ENCODE results near the gene DNAJC12.
"Not testable (repeated sequence)": the region's sequence is repeated elsewhere in the genome, so short reads cannot be mapped to it uniquely, and the experiment has no call there.

Gene DNAJC12

GRCh38 chr10:67841737-67842136 lies 3.7 kb upstream of the DNAJC12 start:
- TF ChIP-seq, protein P1, sequence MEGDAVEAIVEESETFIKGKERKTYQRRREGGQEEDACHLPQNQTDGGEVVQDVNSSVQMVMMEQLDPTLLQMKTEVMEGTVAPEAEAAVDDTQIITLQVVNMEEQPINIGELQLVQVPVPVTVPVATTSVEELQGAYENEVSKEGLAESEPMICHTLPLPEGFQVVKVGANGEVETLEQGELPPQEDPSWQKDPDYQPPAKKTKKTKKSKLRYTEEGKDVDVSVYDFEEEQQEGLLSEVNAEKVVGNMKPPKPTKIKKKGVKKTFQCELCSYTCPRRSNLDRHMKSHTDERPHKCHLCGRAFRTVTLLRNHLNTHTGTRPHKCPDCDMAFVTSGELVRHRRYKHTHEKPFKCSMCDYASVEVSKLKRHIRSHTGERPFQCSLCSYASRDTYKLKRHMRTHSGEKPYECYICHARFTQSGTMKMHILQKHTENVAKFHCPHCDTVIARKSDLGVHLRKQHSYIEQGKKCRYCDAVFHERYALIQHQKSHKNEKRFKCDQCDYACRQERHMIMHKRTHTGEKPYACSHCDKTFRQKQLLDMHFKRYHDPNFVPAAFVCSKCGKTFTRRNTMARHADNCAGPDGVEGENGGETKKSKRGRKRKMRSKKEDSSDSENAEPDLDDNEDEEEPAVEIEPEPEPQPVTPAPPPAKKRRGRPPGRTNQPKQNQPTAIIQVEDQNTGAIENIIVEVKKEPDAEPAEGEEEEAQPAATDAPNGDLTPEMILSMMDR (IDR thresholded peaks at IDR 0.05; ENCODE audit: control insufficient read depth, insufficient read depth, low read depth, low read length, missing control alignments): no peak
- DNase-seq (ENCODE audit: low read depth): no peak
- H3K4me3 ChIP-seq (ENCODE audit: control insufficient read depth, low read depth, low read length): no peak overlapping the region

- DNase-seq (ENCODE audit: low read depth): no peak
- no peak overlapping the region for H3K4me3 ChIP-seq (ENCODE audit: control insufficient read depth, low read depth, low read length)
- TF ChIP-seq, protein P1 (IDR thresholded peaks at IDR 0.05; ENCODE audit: control insufficient read depth, insufficient read depth, low read depth, low read length, missing control alignments): no peak
These were observed 2.0 kb upstream of the DNAJC12 start for GRCh38 chr10:67839951-67840350.

DNA sequence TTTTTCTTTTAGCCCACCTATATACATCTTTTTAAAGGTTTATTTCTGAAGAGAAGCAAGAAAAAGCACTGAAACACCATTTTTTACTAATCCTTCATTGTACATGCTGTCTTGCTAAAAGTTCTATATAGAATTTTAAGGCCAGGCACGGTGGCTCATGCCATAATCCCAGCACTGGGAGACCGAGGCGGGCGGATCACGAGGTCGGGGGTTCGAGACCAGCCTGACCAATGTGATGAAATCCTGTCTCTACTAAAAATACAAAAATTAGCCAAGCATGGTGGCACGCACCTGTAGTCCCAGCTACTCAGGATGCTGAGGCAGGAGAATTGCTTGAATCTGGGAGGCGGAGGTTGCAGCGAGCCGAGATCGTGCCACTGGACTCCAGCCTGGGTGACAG lies 1.5 kb upstream of the DNAJC12 start:
- not testable (repeated sequence) for H3K4me3 ChIP-seq (ENCODE audit: control insufficient read depth, low read depth, low read length); DNase-seq (ENCODE audit: low read depth)

DNA sequence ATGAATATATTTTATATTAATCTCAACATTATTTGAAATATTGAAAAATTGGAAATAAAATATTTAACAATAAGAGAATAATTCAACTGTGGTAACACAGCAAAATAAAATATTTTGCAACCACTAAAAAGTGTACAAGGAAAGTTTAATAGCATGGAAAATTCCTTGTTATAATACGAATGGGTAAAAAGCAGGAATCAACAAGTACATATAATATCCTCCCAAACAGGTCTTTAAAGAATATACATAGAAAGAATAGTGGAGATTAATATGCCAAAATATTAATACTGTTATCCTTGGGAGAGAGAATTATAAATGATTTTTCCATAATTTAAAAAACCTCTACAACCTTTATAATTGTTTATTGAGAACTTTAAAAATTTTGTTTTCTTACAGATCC lies 1.0 kb downstream of the DNAJC12 start:
- H3K4me3 ChIP-seq (ENCODE audit: control insufficient read depth, low read depth, low read length): no peak overlapping the region
- TF ChIP-seq, protein P1 (IDR thresholded peaks at IDR 0.05; ENCODE audit: control insufficient read depth, insufficient read depth, low read depth, low read length, missing control alignments): no peak
- no peak for DNase-seq (ENCODE audit: low read depth)

- H3K4me3 ChIP-seq (ENCODE audit: control insufficient read depth, low read depth, low read length): no peak overlapping the region
- TF ChIP-seq, protein P1 (IDR thresholded peaks at IDR 0.05; ENCODE audit: control insufficient read depth, insufficient read depth, low read depth, low read length, missing control alignments): no peak
- DNase-seq (ENCODE audit: low read depth): no peak
These were observed 1.5 kb downstream of the DNAJC12 start for GRCh38 chr10:67836488-67836887.

DNA sequence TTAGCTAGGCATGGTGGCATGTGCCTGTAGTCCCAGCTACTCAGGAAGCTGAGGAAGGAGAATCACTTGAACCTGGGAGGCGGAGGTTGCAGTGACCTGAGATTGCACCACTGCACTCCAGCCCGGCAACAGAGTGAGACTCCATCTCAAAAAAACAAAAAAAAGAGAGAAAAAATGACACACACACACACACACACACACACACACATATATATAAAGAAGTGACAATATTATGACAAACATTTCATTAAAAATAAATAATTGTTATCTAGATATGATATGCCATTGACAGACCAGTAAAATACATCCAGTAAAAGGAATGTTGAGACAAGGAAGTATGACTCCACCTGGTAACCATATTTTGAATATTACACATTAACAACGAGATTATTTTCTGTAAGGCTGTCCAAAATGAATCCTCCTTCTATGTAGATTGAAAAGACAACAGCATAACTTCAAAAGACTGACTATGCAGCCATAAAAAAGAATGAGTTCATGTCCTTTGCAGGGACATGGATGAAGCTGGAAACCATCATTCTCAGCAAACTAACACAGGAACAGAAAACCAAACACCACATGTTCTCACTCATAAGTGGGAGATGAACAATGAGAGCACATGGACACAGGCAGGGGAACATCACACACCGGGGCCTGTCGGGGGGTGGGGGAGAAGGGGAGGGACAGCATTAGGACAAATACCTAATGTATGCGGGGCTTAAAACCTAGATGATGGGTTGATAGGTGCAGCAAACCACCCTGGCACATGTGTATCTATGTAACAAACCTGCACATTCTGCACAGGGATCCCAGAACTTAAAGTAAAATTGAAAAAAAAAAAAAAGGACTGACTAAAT lies 2.2 kb downstream of the DNAJC12 start:
- not testable (repeated sequence) for H3K4me3 ChIP-seq (ENCODE audit: control insufficient read depth, low read depth, low read length); DNase-seq (ENCODE audit: low read depth)

DNA sequence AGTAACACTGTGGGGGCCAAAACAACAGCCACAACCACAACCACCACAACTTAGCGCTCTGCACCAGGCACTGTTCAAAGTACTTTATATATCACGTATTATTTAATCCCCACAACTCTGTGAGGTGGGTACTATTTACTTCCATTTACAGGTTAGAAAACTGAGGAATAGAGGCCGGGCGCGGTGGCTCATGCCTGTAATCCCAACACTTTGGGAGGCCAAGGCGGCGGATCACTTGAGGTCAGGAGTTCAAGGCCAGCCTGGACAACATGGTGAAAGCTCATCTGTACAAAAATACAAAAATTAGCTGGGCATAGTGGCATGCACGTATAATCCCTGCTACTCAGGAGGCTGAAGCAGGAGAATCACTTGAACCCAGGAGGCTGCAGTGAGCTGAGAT lies 3.6 kb downstream of the DNAJC12 start:
- H3K4me3 ChIP-seq (ENCODE audit: control insufficient read depth, low read depth, low read length): no peak overlapping the region
- TF ChIP-seq, protein P1 (IDR thresholded peaks at IDR 0.05; ENCODE audit: control insufficient read depth, insufficient read depth, low read depth, low read length, missing control alignments): no peak
- no peak for DNase-seq (ENCODE audit: low read depth)

DNA sequence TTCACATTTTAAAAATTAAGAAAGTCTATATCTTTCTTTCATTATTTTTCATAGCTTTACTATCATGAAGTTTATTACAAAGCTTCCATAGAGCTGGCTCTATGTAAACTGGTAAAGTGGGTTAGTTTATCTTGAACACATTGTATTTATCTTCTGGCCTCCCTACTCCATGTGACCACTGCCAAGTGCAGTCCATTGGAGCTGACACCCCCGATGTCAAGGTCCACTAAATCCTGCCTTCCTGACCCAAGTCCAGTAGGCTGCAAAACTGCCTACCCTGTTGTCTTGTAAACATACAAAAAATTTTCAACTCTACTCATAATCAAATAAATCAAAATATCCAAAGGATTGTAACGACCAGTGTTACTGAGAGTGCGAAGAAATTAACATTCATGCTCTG lies 10.2 kb downstream of the DNAJC12 start:
- TF ChIP-seq, protein P1 (IDR thresholded peaks at IDR 0.05; ENCODE audit: control insufficient read depth, insufficient read depth, low read depth, low read length, missing control alignments): no peak
- H3K4me3 ChIP-seq (ENCODE audit: control insufficient read depth, low read depth, low read length): no peak overlapping the region
- no peak for DNase-seq (ENCODE audit: low read depth)
